Mesothelial cell of epicardium (in vitro differentiated cells): ENCODE results near the gene MAN1C1. TPM values are rescaled to one million over a fixed set of nuclear protein-coding genes. Genes with fewer than 3 reads are reported as not detected.
A peak's percentile ranks its signal among the peaks of the same experiment; 100 is the strongest.

Source experiments
- DNase-seq, 2 experiments: peaks; one replicate each; pipeline ENCODE4 v3.0.0; 2021; ENCODE audit warnings: low spot score in 2 of 2; ENCODE audit not compliant: unreplicated experiment in 2 of 2
- H3K27ac Mint-ChIP-seq: 2 replicates; pipeline ENCODE4 v1.8.0; 2021; ENCODE audit warnings: mixed read lengths
- H3K27me3 Mint-ChIP-seq: 2 replicates; pipeline ENCODE4 v1.8.0; 2021; ENCODE audit warnings: low read depth, mixed read lengths
- H3K36me3 Mint-ChIP-seq: 2 replicates; pipeline ENCODE4 v1.8.0; 2021; ENCODE audit warnings: mixed read lengths
- H3K4me1 Mint-ChIP-seq: 2 replicates; pipeline ENCODE4 v1.8.0; 2021; ENCODE audit warnings: mixed read lengths
- H3K4me3 Mint-ChIP-seq: 2 replicates; pipeline ENCODE4 v1.8.0; 2021; ENCODE audit warnings: mild to moderate bottlenecking, moderate library complexity, mixed read lengths
- H3K9me3 Mint-ChIP-seq: 2 replicates; pipeline ENCODE4 v1.8.0; 2021; ENCODE audit warnings: mixed read lengths
- CTCF ChIP-seq: fragments of 200-600 bp; sonication (generic); IDR thresholded peaks from one replicate; pipeline ENCODE4 v1.5.0; 2021; ENCODE audit warnings: antibody characterized with exemption; ENCODE audit not compliant: unreplicated experiment
- total RNA-seq: library from RNA; stranded (reverse); gene quantifications from 3 replicates; pipeline ENCODE4 v1.2.1, GENCODE V29; 2021

The MAN1C1 gene
- total RNA-seq, 1 donor from 2014 or later, result 3.2 TPM

GRCh38 chr1:25701030-25701785 lies 84.6 kb downstream of the MAN1C1 start:
- H3K36me3 Mint-ChIP-seq, result no peaks in the 10 kb centered on the region
- H3K27ac Mint-ChIP-seq, result no peak overlapping the region
- peaks cover 33% of the 10 kb centered on the region for H3K4me1 Mint-ChIP-seq
- H3K9me3 Mint-ChIP-seq, result no peaks in the 10 kb centered on the region
- peaks cover 4% of the 10 kb centered on the region for H3K27me3 Mint-ChIP-seq
- H3K4me3 Mint-ChIP-seq, result no peak overlapping the region
- no peak for TF ChIP-seq CTCF
- DNase-seq, result no peak

- Mint-ChIP-seq H3K4me1 (peaks cover 34% of the 10 kb centered on the region), H3K4me3 (no peak overlapping the region), H3K9me3 (no peaks in the 10 kb centered on the region), H3K27ac (no peak overlapping the region), H3K27me3 (peaks cover 4% of the 10 kb centered on the region), H3K36me3 (no peaks in the 10 kb centered on the region)
- TF ChIP-seq CTCF, result no peak
- no peak for DNase-seq
These were observed 85.6 kb downstream of the MAN1C1 start for GRCh38 chr1:25702101-25702775.

- no peaks in the 10 kb centered on the region for H3K36me3 Mint-ChIP-seq
- H3K4me3 Mint-ChIP-seq, result no peak overlapping the region
- H3K4me1 Mint-ChIP-seq, result peaks cover 42% of the 10 kb centered on the region
- H3K27ac Mint-ChIP-seq, result no peak overlapping the region
- H3K27me3 Mint-ChIP-seq, result peaks cover 4% of the 10 kb centered on the region
- no peaks in the 10 kb centered on the region for H3K9me3 Mint-ChIP-seq
- no peak for TF ChIP-seq CTCF
- no peak for DNase-seq
These were observed 86.5 kb downstream of the MAN1C1 start for GRCh38 chr1:25703041-25703440.

GRCh38 chr1:25703671-25704266 lies 87.2 kb downstream of the MAN1C1 start:
- Mint-ChIP-seq H3K27ac (no peak overlapping the region), H3K27me3 (peaks cover 4% of the 10 kb centered on the region), H3K4me1 (peaks cover 47% of the 10 kb centered on the region), H3K9me3 (no peaks in the 10 kb centered on the region), H3K4me3 (no peak overlapping the region), H3K36me3 (no peaks in the 10 kb centered on the region)
- no peak for TF ChIP-seq CTCF
- DNase-seq, result no peak

- H3K4me1 Mint-ChIP-seq, result peaks cover 47% of the 10 kb centered on the region
- peak overlapping the region; percentile 31 for H3K27ac Mint-ChIP-seq
- TF ChIP-seq CTCF, result no peak
- H3K4me3 Mint-ChIP-seq, result no peak overlapping the region
- H3K36me3 Mint-ChIP-seq, result no peaks in the 10 kb centered on the region
- H3K27me3 Mint-ChIP-seq, result peaks cover 4% of the 10 kb centered on the region
- DNase-seq, result no peak
- H3K9me3 Mint-ChIP-seq, result no peaks in the 10 kb centered on the region
These were observed 87.7 kb downstream of the MAN1C1 start for GRCh38 chr1:25704267-25704691.
